MM.1S (cell line): ENCODE results near the gene FMR1NB.

Experiments
- EZH2 ChIP-seq: fragments of 300-600 bp; sonication (generic); optimal IDR thresholded peaks from 2 replicates; pipeline ENCODE3; 2017; ENCODE audit warnings: low read depth, mild to moderate bottlenecking, antibody characterized with exemption, low read length, mixed read lengths
- TF ChIP-seq, protein P1 (sequence below): fragments of 300-600 bp; sonication (generic); IDR thresholded peaks from 2 replicates; pipeline ENCODE4 v1.5.1; 2016; ENCODE audit warnings: antibody characterized with exemption, low read length, mixed read lengths

- no peak for TF ChIP-seq EZH2
- TF ChIP-seq, protein P1, sequence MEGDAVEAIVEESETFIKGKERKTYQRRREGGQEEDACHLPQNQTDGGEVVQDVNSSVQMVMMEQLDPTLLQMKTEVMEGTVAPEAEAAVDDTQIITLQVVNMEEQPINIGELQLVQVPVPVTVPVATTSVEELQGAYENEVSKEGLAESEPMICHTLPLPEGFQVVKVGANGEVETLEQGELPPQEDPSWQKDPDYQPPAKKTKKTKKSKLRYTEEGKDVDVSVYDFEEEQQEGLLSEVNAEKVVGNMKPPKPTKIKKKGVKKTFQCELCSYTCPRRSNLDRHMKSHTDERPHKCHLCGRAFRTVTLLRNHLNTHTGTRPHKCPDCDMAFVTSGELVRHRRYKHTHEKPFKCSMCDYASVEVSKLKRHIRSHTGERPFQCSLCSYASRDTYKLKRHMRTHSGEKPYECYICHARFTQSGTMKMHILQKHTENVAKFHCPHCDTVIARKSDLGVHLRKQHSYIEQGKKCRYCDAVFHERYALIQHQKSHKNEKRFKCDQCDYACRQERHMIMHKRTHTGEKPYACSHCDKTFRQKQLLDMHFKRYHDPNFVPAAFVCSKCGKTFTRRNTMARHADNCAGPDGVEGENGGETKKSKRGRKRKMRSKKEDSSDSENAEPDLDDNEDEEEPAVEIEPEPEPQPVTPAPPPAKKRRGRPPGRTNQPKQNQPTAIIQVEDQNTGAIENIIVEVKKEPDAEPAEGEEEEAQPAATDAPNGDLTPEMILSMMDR, result no peak
Observed at GRCh38 chrX:147953976-147954375, 27.2 kb upstream of the FMR1NB start.
